OCI-LY1 (cell line): ENCODE measurements around the gene UBE2F.

Source experiments
- H2AFZ ChIP-seq: fragments of 200-600 bp; sonication (generic), shearing (Covaris generic); 2 replicates; pipeline ENCODE4 v1.6.0; 2014; ENCODE audit warnings: antibody characterized with exemption, mild to moderate bottlenecking, low read length
- H3F3A ChIP-seq: fragments of 200-600 bp; sonication (generic), shearing (Covaris generic); 2 replicates; pipeline ENCODE4 v1.6.0; 2014; ENCODE audit warnings: mild to moderate bottlenecking, antibody characterized with exemption, low read length, moderate library complexity; ENCODE audit not compliant: insufficient read depth
- H3K27ac ChIP-seq: fragments of 200-600 bp; sonication (generic); 2 replicates; pipeline ENCODE4 v1.5.1; 2014; ENCODE audit warnings: low read length, mixed run types, mild to moderate bottlenecking, low read depth; ENCODE audit not compliant: poor library complexity, severe bottlenecking
- H3K27me3 ChIP-seq: fragments of 200-600 bp; sonication (generic); 2 replicates; pipeline ENCODE4 v1.6.0; 2014; ENCODE audit warnings: antibody characterized with exemption, mild to moderate bottlenecking, low read length, moderate library complexity; ENCODE audit not compliant: insufficient read depth
- H3K36me3 ChIP-seq: fragments of 200-600 bp; sonication (generic); 2 replicates; pipeline ENCODE4 v1.6.1; 2014; ENCODE audit warnings: mild to moderate bottlenecking, antibody characterized with exemption, low read length, moderate library complexity, mixed read lengths; ENCODE audit not compliant: insufficient read depth
- H3K4me1 ChIP-seq: fragments of 200-600 bp; sonication (generic); 2 replicates; pipeline ENCODE4 v1.5.1; 2014; ENCODE audit warnings: mild to moderate bottlenecking, low read length, moderate library complexity; ENCODE audit not compliant: insufficient read depth, severe bottlenecking
- H3K4me2 ChIP-seq: fragments of 200-600 bp; sonication (generic), shearing (Covaris generic); 2 replicates; pipeline ENCODE4 v1.6.1; 2014; ENCODE audit warnings: low read length
- H3K4me3 ChIP-seq: fragments of 200-600 bp; sonication (generic); 2 replicates; pipeline ENCODE4 v1.5.1; 2014; ENCODE audit warnings: low read length, low read depth, mild to moderate bottlenecking, mixed read lengths; ENCODE audit not compliant: poor library complexity, severe bottlenecking
- H3K79me2 ChIP-seq: fragments of 200-600 bp; shearing (Covaris generic); 2 replicates; pipeline ENCODE4 v1.6.1; 2016; ENCODE audit warnings: mixed run types, low read length, mixed read lengths; ENCODE audit not compliant: insufficient read depth
- H3K9ac ChIP-seq: fragments of 200-600 bp; sonication (generic), shearing (Covaris generic); 2 replicates; pipeline ENCODE4 v1.6.1; 2014; ENCODE audit warnings: mild to moderate bottlenecking, low read length, mixed read lengths
- H3K9me2 ChIP-seq: fragments of 200-600 bp; sonication (generic), shearing (Covaris generic); 2 replicates; pipeline ENCODE4 v1.6.1; 2014; ENCODE audit warnings: low read depth, mild to moderate bottlenecking, low read length, mixed read lengths
- H3K9me3 ChIP-seq: fragments of 200-600 bp; shearing (Covaris generic); 2 replicates; pipeline ENCODE4 v1.6.1; 2014; ENCODE audit warnings: low read length, mixed read lengths
- H4K20me1 ChIP-seq: fragments of 200-600 bp; sonication (generic), shearing (Covaris generic); 2 replicates; pipeline ENCODE4 v1.6.0; 2016; ENCODE audit warnings: mild to moderate bottlenecking, low read length; ENCODE audit not compliant: insufficient read depth
- CTCF ChIP-seq: fragments of 200-600 bp; sonication (generic), shearing (Covaris generic); IDR thresholded peaks from 2 replicates; pipeline ENCODE4 v1.5.1; 2017; ENCODE audit warnings: mild to moderate bottlenecking, antibody characterized with exemption, low read length, moderate library complexity, mixed read lengths
- EZH2 ChIP-seq: fragments of 200-600 bp; sonication (generic), shearing (Covaris generic); IDR thresholded peaks from 2 replicates; pipeline ENCODE4 v1.8.0; 2017; ENCODE audit warnings: borderline replicate concordance, mixed run types, mild to moderate bottlenecking, antibody characterized with exemption, low read length, moderate library complexity, mixed read lengths

UBE2F gene

GRCh38 chr2:237920673-237921072 is 46.1 kb upstream of the UBE2F start:
- Histone ChIP-seq H3K9ac (no peak overlapping the region), H3K79me2 (no peaks in the 10 kb centered on the region), H3K27ac (no peak overlapping the region), H2AFZ (no peak overlapping the region), H3F3A (no peaks in the 10 kb centered on the region), H3K4me2 (no peak overlapping the region), H3K4me1 (no peaks in the 10 kb centered on the region), H3K9me2 (no peaks in the 10 kb centered on the region), H3K4me3 (no peak overlapping the region), H3K9me3 (no peaks in the 10 kb centered on the region), H4K20me1 (no peaks in the 10 kb centered on the region), H3K36me3 (no peaks in the 10 kb centered on the region), H3K27me3 (peaks cover 5% of the 10 kb centered on the region; the same call in 1 of the 2 replicates)
- TF ChIP-seq EZH2 (no peak), CTCF (no peak)

- Histone ChIP-seq H3K9me3 (no peaks in the 10 kb centered on the region), H3K27me3 (no peaks in the 10 kb centered on the region; the same call in 1 of the 2 replicates), H3K9me2 (no peaks in the 10 kb centered on the region), H3K9ac (no peak overlapping the region), H3K4me2 (no peak overlapping the region), H3K79me2 (no peaks in the 10 kb centered on the region), H4K20me1 (no peaks in the 10 kb centered on the region), H3K4me1 (no peaks in the 10 kb centered on the region), H3K27ac (no peak overlapping the region), H2AFZ (no peak overlapping the region), H3K4me3 (no peak overlapping the region), H3F3A (no peaks in the 10 kb centered on the region), H3K36me3 (no peaks in the 10 kb centered on the region)
- TF ChIP-seq EZH2 (no peak), CTCF (no peak)
These were observed 44.8 kb upstream of the UBE2F start for GRCh38 chr2:237921967-237922492.

- Histone ChIP-seq H3K27me3 (peaks cover 6% of the 10 kb centered on the region; the same call in 1 of the 2 replicates), H3K36me3 (no peaks in the 10 kb centered on the region), H2AFZ (no peak overlapping the region), H3K9me2 (no peaks in the 10 kb centered on the region), H3K4me1 (no peaks in the 10 kb centered on the region), H3K27ac (no peak overlapping the region), H3K9ac (no peak overlapping the region), H3K4me3 (no peak overlapping the region), H3K9me3 (no peaks in the 10 kb centered on the region), H3K4me2 (no peak overlapping the region), H3K79me2 (no peaks in the 10 kb centered on the region), H3F3A (no peaks in the 10 kb centered on the region), H4K20me1 (no peaks in the 10 kb centered on the region)
- TF ChIP-seq EZH2 (no peak), CTCF (no peak)
These were observed 44.0 kb upstream of the UBE2F start for GRCh38 chr2:237922641-237923361.
